Liver (tissue), 9 donors: ENCODE results near the gene SETBP1. TPM values are rescaled to one million over a fixed set of nuclear protein-coding genes. Genes with fewer than 3 reads are reported as not detected.

ENCODE experiments used
- DNase-seq: peaks from one replicate; pipeline ENCODE4 v3.0.0-alpha.2; 2017; ENCODE audit warnings: low spot score
- H3K27ac ChIP-seq, 2 donors: one replicate each; pipeline ENCODE4 v1.7.0; 2013; ENCODE audit warnings: inconsistent platforms in 2 of 2, low read length in 2 of 2, control low read depth in 1 of 2, low read depth in 1 of 2, mild to moderate bottlenecking in 1 of 2
- H3K27me3 ChIP-seq, 4 donors: one replicate each; pipeline versions ENCODE4 v1.6.1 to v1.7.0; 2013; ENCODE audit warnings: low read length in 3 of 4, inconsistent platforms in 1 of 4, mild to moderate bottlenecking in 1 of 4, moderate library complexity in 1 of 4; ENCODE audit not compliant: control insufficient read depth in 4 of 4, insufficient read depth in 4 of 4
- H3K36me3 ChIP-seq, 4 donors: one replicate each; pipeline versions ENCODE4 v1.6.1 to v1.7.0; 2013; ENCODE audit warnings: low read length in 3 of 4, mild to moderate bottlenecking in 3 of 4, low read depth in 1 of 4, moderate library complexity in 1 of 4; ENCODE audit not compliant: control insufficient read depth in 4 of 4, insufficient read depth in 3 of 4
- H3K4me1 ChIP-seq, 4 donors: one replicate each; pipeline versions ENCODE4 v1.6.1 to v1.7.0; 2013; ENCODE audit warnings: low read length in 3 of 4, mild to moderate bottlenecking in 3 of 4, moderate library complexity in 1 of 4; ENCODE audit not compliant: control insufficient read depth in 4 of 4, insufficient read depth in 4 of 4
- H3K4me3 ChIP-seq, 3 donors: one replicate each; pipeline versions ENCODE4 v1.6.1 to v1.7.0; 2013; ENCODE audit warnings: low read length in 3 of 3, control low read depth in 1 of 3, low read depth in 1 of 3, mild to moderate bottlenecking in 1 of 3
- H3K9ac ChIP-seq, 2 donors: one replicate each; pipeline ENCODE4 v1.7.0; 2013; ENCODE audit warnings: low read length in 2 of 2, mild to moderate bottlenecking in 2 of 2, moderate library complexity in 2 of 2, control low read depth in 1 of 2, low read depth in 1 of 2
- H3K9me3 ChIP-seq, 4 donors: one replicate each; pipeline versions ENCODE4 v1.6.1 to v1.7.0; 2013; ENCODE audit warnings: low read length in 3 of 4; ENCODE audit not compliant: control insufficient read depth in 4 of 4
- ATF3 ChIP-seq: IDR thresholded peaks from 2 replicates; pipeline ENCODE4 v1.6.1; 2016; ENCODE audit warnings: antibody characterized with exemption
- CTCF ChIP-seq: fragments of 150-350 bp; IDR thresholded peaks from 2 replicates; pipeline ENCODE4 v1.5.1; 2017; ENCODE audit warnings: improper control_type of control experiment, low read depth, low read length; ENCODE audit not compliant: missing input control
- EGR1 ChIP-seq, 2 donors: IDR thresholded peaks; 2 replicates each; pipeline ENCODE4 v1.6.1; 2016 to 2018; ENCODE audit warnings: antibody characterized with exemption in 2 of 2, low read depth in 2 of 2
- FOXA1 ChIP-seq: IDR thresholded peaks from 2 replicates; pipeline ENCODE4 v1.6.1; 2016; ENCODE audit warnings: antibody characterized with exemption
- GABPA ChIP-seq, 2 donors: IDR thresholded peaks in 1 of 2; conservative IDR thresholded peaks in 1 of 2; 2 replicates each; pipeline ENCODE4 v1.6.1; 2016; ENCODE audit warnings: antibody characterized with exemption in 2 of 2, mild to moderate bottlenecking in 1 of 2, moderate library complexity in 1 of 2
- HNF4A ChIP-seq, 2 donors: conservative IDR thresholded peaks; 2 replicates each; pipeline ENCODE4 v1.6.1; 2016; ENCODE audit warnings: antibody characterized with exemption in 2 of 2, mild to moderate bottlenecking in 2 of 2
- HNF4G ChIP-seq: IDR thresholded peaks from 2 replicates; pipeline ENCODE4 v1.6.1; 2016; ENCODE audit warnings: antibody characterized with exemption
- JUND ChIP-seq, 2 donors: IDR thresholded peaks; 2 replicates each; pipeline ENCODE4 v1.6.1; 2016; ENCODE audit warnings: antibody characterized with exemption in 2 of 2
- MAX ChIP-seq: IDR thresholded peaks from 2 replicates; pipeline ENCODE4 v1.6.1; 2016; ENCODE audit warnings: antibody characterized with exemption
- NR2F2 ChIP-seq: IDR thresholded peaks from 2 replicates; pipeline ENCODE4 v1.6.1; 2016; ENCODE audit warnings: antibody characterized with exemption
- RAD21 ChIP-seq, 2 donors: IDR thresholded peaks; 2 replicates each; pipeline ENCODE4 v1.6.1; 2016; ENCODE audit warnings: antibody characterized with exemption in 2 of 2, mild to moderate bottlenecking in 2 of 2
- REST ChIP-seq: IDR thresholded peaks from 2 replicates; pipeline ENCODE4 v1.6.1; 2016; ENCODE audit warnings: antibody characterized with exemption, mild to moderate bottlenecking
- RXRA ChIP-seq, 2 donors: IDR thresholded peaks; 2 replicates each; pipeline ENCODE4 v1.6.1; 2017 to 2018; ENCODE audit warnings: antibody characterized with exemption in 2 of 2, mild to moderate bottlenecking in 1 of 2
- SP1 ChIP-seq: IDR thresholded peaks from 2 replicates; pipeline ENCODE4 v1.6.1; 2018; ENCODE audit warnings: antibody characterized with exemption, mild to moderate bottlenecking
- YY1 ChIP-seq: IDR thresholded peaks from 2 replicates; pipeline ENCODE4 v1.6.1; 2016; ENCODE audit warnings: antibody characterized with exemption, mild to moderate bottlenecking
- ZBTB33 ChIP-seq: IDR thresholded peaks from 2 replicates; pipeline ENCODE4 v1.6.1; 2016; ENCODE audit warnings: antibody characterized with exemption
- WGBS: extraction: QIAGEN DNeasy Blood & Tissue Kit; methylation state at CpG from one replicate; pipeline ENCODE4 v1.1.7; 2013; 5-methylcytosine and 5-hydroxymethylcytosine counted together
- polyA plus RNA-seq, 2 donors: library from polyadenylated mRNA; stranded (reverse) in 1 of 2; unstranded in 1 of 2; fragments of 200-250 nt in 1 of 2; fragments of >200 nt in 1 of 2; fragmentation: Nextera tagmentation in 1 of 2; extraction: Ambion mirVana in 1 of 2; gene quantifications; one replicate each; pipeline versions ENCODE4 v1.2.1 to v1.2.3, GENCODE V29; 2013 to 2015
- total RNA-seq, 2 donors: library from RNA; depleted of rRNA; stranded (reverse); fragments of >200 nt; gene quantifications; one replicate each; pipeline ENCODE4 v1.2.3, GENCODE V29; 2014
- donor health status: healthy.
- donor health status: healthy.
- donor health status: healthy.
- donor health status: healthy.
- donor health status: healthy.

Gene SETBP1
- total and polyA plus RNA-seq, 4 donors, result 2.5 to 15.8 (median 4.7) TPM

GRCh38 chr18:45049578-45050319 lies 369.1 kb downstream of the SETBP1 start:
- DNase-seq, result no peak
- H3K9me3 ChIP-seq, result no peaks in the 10 kb centered on the region
- no peaks in the 10 kb centered on the region for H3K27me3 ChIP-seq
- no peaks in the 10 kb centered on the region for H3K4me1 ChIP-seq
- H3K4me3 ChIP-seq, result no peak overlapping the region
- WGBS, result 90% methylated on average over 4 of the region's 4 CpGs
- no peak overlapping the region for H3K27ac ChIP-seq
- no peak overlapping the region for H3K9ac ChIP-seq
- TF ChIP-seq MAX (no peak), ZBTB33 (no peak), GABPA (IDR thresholded peaks at IDR 0.05 in 1 of 2, conservative IDR thresholded peaks at IDR 0.05 in 1 of 2) (no peak), RXRA (IDR thresholded peaks at IDR 0.05) (no peak), JUND (IDR thresholded peaks at IDR 0.05) (no peak), NR2F2 (no peak), HNF4G (no peak), EGR1 (IDR thresholded peaks at IDR 0.05; ENCODE audit: low read depth in 2 of 2) (no peak), CTCF (no peak), RAD21 (IDR thresholded peaks at IDR 0.05) (no peak), ATF3 (no peak), SP1 (no peak), FOXA1 (no peak), REST (no peak), HNF4A (conservative IDR thresholded peaks at IDR 0.05) (no peak), YY1 (no peak)
- H3K36me3 ChIP-seq, result peaks cover 0 to 1% (median 0%) of the 10 kb centered on the region in 4 donors
